ENCODE results near the gene MACROD2. TPM values are rescaled to one million over a fixed set of nuclear protein-coding genes. Genes with fewer than 3 reads are reported as not detected.

Gene MACROD2
- total RNA-seq, 2 donors from 2014 or later: 8.3 to 21.8 TPM

- Histone ChIP-seq H3K27ac (no peak overlapping the region), H3K4me1 (no peaks in the 10 kb centered on the region), H3K4me3 (no peak overlapping the region), H3K36me3 (replicated peaks in 1 of 2; ENCODE audit: insufficient read depth in 1 of 2, low read depth in 2 of 2) (no peaks in the 10 kb centered on the region), H3K9me3 (no peaks in the 10 kb centered on the region), H3K27me3 (no peaks in the 10 kb centered on the region)
- 87 to 94% methylated on average over 4 of the region's 4 CpGs for WGBS, 2 donors
- TF ChIP-seq POLR2A (IDR thresholded peaks at IDR 0.05) (no peak), CTCF (IDR thresholded peaks at IDR 0.05) (no peak)
- intact Hi-C loops (cut with DNase I): no loop called here
- DNase-seq (no peak), ATAC-seq (no peak)
These were observed 1574.8 kb downstream of the MACROD2 start for GRCh38 chr20:15570156-15570555.

GRCh38 chr20:15571056-15571455 lies 1575.7 kb downstream of the MACROD2 start:
- Histone ChIP-seq H3K27ac (no peak overlapping the region), H3K9me3 (no peaks in the 10 kb centered on the region), H3K4me3 (no peak overlapping the region), H3K36me3 (replicated peaks in 1 of 2; ENCODE audit: insufficient read depth in 1 of 2, low read depth in 2 of 2) (no peaks in the 10 kb centered on the region), H3K4me1 (no peaks in the 10 kb centered on the region), H3K27me3 (no peaks in the 10 kb centered on the region)
- no peak for TF ChIP-seq CTCF (IDR thresholded peaks at IDR 0.05)
- TF ChIP-seq POLR2A (IDR thresholded peaks at IDR 0.05): no peak
- DNase-seq: no peak
- intact Hi-C loops (cut with DNase I): no loop called here
- ATAC-seq: no peak

GRCh38 chr20:15575255-15575654 lies 1579.9 kb downstream of the MACROD2 start:
- Histone ChIP-seq H3K4me1 (no peaks in the 10 kb centered on the region), H3K9me3 (no peaks in the 10 kb centered on the region), H3K4me3 (no peak overlapping the region), H3K27me3 (no peaks in the 10 kb centered on the region), H3K36me3 (replicated peaks in 1 of 2; ENCODE audit: insufficient read depth in 1 of 2, low read depth in 2 of 2) (no peaks in the 10 kb centered on the region), H3K27ac (no peak overlapping the region)
- no peak for ATAC-seq
- WGBS, 2 donors: 63 to 73% methylated on average over 1 of the region's 1 CpG
- DNase-seq: no peak
- no peak for TF ChIP-seq POLR2A (IDR thresholded peaks at IDR 0.05)
- no peak for TF ChIP-seq CTCF (IDR thresholded peaks at IDR 0.05)
- intact Hi-C loops (cut with DNase I): no loop called here

- Histone ChIP-seq H3K4me3 (no peak overlapping the region), H3K4me1 (no peaks in the 10 kb centered on the region), H3K27ac (no peak overlapping the region), H3K9me3 (no peaks in the 10 kb centered on the region), H3K27me3 (no peaks in the 10 kb centered on the region), H3K36me3 (replicated peaks in 1 of 2; ENCODE audit: insufficient read depth in 1 of 2, low read depth in 2 of 2) (no peaks in the 10 kb centered on the region)
- no peak for DNase-seq
- no peak for TF ChIP-seq CTCF (IDR thresholded peaks at IDR 0.05)
- no peak for TF ChIP-seq POLR2A (IDR thresholded peaks at IDR 0.05)
- no peak for ATAC-seq
- intact Hi-C loops (cut with DNase I): no loop called here
These were observed 1581.1 kb downstream of the MACROD2 start for GRCh38 chr20:15576411-15576810.

GRCh38 chr20:15578113-15578512 lies 1582.8 kb downstream of the MACROD2 start:
- Histone ChIP-seq H3K4me1 (no peaks in the 10 kb centered on the region), H3K9me3 (no peaks in the 10 kb centered on the region), H3K27ac (no peak overlapping the region), H3K27me3 (no peaks in the 10 kb centered on the region), H3K4me3 (no peak overlapping the region), H3K36me3 (replicated peaks in 1 of 2; ENCODE audit: insufficient read depth in 1 of 2, low read depth in 2 of 2) (no peaks in the 10 kb centered on the region)
- 54 to 56% methylated on average over 3 of the region's 3 CpGs for WGBS, 2 donors
- ATAC-seq (no peak), DNase-seq (no peak)
- TF ChIP-seq CTCF (IDR thresholded peaks at IDR 0.05) (no peak), POLR2A (IDR thresholded peaks at IDR 0.05) (no peak)
- intact Hi-C loops (cut with DNase I): no loop called here

All from body of pancreas (tissue), 4 donors.